HG02571 (cell line): Measurements from ENCODE around the gene CPNE1.
"Not testable (repeated sequence)": the region's sequence is repeated elsewhere in the genome, so short reads cannot be mapped to it uniquely, and the experiment has no call there.

Source experiments
- ATAC-seq: cut with Tn5 transposase; IDR thresholded peaks from one replicate; pipeline ENCODE4 v1.9.1; 2021; ENCODE audit warnings: mild to moderate bottlenecking, moderate library complexity; ENCODE audit not compliant: unreplicated experiment

Gene CPNE1

DNA sequence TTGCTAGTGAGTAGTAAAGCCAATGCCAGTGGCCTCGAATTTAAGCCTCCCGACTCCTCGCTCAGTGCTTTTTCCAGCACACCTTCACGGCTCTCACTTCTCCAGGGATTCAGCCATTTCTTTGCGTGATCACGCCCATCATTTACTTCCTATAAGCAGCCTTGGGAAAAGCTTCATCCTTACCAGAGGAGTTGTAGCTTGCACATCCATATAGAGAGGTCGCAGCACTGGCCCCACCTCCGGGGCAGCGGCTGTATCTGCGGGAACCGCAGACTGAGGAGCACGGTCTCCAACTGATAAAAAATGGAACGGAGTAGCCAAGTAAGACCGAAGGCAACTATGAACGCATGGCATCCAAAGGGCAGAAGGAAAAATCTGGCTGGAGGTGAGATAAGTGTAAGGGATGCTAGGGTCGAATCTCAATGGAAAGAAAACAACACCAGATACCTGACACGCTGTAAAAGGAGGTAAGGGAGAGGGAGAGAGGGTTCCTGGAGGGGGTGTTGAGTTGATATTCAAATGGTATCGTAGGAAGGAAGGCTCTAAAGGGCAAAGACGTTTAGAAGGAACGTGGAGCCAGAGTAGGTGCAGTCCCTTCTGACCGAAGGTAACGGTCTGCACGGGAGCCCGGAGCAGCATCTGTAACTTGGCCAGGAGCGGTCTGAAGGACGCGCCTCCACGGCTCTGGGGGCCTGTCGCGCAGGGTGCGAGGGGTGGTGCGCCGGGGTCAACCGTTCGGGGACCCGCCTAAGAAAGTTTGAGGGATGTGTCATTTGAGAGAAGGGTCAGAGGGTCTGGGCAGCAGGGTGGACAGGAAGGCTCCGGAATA is 33.8 kb upstream of the CPNE1 start:
- ATAC-seq: no peak

- no peak for ATAC-seq
Measured at GRCh38 chr20:35697696-35698297, 33.1 kb upstream of the CPNE1 start.

GRCh38 chr20:35695978-35696377 is 31.3 kb upstream of the CPNE1 start:
- ATAC-seq: no peak

- ATAC-seq: no peak
Measured at GRCh38 chr20:35695245-35695749, 30.6 kb upstream of the CPNE1 start.

GRCh38 chr20:35690265-35690664 is 25.6 kb upstream of the CPNE1 start:
- no peak for ATAC-seq

GRCh38 chr20:35686872-35687271 is 22.2 kb upstream of the CPNE1 start:
- ATAC-seq: not testable (repeated sequence)

DNA sequence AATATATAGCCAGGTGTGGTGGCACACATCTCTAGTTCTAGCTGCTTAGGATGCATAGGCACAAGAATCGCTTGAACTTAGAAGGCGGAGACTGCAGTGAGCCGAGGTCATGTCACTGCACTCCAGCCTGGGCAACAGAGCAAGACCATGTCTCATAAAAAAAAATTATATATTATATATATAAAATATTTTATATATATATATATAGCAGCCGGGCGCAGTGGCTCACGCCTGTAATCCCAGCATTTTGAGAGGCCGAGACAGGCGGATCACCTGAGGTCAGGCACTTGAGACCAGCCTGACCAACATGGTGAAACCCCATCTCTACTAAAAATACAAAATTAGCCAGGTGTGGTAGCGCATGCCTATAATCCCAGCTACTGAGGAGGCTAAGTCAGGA is 20.7 kb upstream of the CPNE1 start:
- ATAC-seq: not testable (repeated sequence)

- ATAC-seq: no peak
Measured at GRCh38 chr20:35681960-35682359, 17.3 kb upstream of the CPNE1 start.

DNA sequence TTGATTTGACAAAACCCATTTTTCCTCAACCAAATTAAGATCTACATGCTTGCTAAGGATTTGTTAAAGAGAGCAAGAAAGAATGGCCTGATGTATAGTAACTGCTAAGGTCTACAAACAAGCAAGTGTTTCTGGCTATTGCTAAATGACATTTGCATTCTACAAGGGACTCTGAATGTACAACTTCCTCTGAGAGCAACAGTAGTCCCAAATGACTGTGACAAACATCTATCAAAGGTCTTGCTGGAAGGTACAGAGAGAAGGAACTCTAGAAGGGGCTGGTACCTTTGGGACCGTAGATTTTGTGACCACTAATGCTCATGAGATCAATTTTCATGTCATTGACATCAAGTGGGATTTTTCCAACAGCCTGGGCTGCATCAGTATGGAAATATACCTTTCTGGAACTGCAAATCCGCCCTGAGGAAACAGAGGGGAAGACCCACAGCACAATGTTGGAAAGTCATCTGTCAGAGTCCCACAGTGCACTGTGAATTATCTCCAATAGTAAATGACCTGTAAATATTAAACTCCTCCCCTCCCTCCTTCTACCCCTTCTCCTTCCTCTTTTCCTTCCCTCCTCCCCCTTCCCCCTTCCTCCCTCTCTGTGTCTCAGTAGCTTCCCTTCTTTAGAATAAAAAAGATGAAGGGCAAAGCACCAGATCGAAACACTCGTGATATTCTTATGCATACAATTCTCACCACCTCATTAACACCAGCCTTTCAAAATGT is 15.9 kb upstream of the CPNE1 start:
- no peak for ATAC-seq

DNA sequence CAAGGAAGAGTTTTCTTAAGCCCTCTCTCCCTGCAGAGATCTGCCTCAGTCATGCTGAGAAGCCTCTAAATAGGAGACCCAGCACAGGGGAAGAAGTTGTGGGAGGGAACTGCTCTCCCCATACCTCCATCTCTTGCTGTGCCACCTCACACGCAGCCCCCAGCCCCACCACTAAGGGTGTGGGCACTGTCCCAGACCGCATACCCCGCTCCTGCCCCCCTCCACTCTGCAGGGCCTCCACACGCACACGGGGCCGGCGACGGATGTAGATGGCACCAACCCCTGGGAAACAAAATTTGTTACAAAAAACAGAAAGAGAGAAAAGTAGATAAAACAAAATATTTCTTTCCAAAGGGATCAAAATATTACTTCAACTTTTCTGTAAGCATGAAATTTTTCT is 10.2 kb upstream of the CPNE1 start:
- ATAC-seq: no peak

DNA sequence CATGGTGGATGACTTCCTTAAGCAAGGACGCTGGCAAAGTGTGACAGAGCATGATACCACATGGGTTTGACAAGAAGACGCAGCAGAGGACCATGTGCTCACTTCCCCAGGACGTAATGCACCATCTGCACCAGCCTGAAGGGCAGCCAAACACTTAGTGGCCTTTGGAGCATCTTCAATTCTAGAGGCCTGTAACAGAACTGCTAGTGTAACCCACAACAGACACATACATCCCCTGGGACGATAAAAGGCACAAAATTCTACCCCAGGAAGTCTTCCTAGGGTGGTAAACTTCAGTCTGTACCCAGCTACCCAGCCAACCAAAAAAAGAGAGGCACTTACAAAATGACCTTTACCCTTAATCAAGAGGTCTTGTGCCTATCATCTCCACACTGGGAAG is 9.2 kb upstream of the CPNE1 start:
- no peak for ATAC-seq

DNA sequence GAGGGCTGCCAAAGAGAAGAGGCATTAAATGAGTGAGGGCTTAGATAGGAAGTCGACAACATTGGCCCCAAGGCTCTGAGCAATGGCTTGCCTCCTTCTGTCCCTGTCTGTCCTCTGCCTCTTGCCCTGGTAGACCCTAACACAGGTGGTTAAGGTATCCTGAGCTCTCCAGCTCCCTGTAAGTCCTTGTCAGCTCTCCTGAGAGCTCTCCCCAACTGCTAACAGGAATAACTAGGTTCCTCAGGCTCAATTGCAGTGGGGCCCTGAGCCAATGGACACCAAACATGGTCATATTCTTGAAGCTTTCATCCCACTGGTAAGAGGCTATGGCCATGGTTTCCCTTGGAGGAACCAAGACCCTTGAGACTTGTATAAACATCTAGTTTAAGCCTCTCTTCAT is 5.0 kb upstream of the CPNE1 start:
- no peak for ATAC-seq

DNA sequence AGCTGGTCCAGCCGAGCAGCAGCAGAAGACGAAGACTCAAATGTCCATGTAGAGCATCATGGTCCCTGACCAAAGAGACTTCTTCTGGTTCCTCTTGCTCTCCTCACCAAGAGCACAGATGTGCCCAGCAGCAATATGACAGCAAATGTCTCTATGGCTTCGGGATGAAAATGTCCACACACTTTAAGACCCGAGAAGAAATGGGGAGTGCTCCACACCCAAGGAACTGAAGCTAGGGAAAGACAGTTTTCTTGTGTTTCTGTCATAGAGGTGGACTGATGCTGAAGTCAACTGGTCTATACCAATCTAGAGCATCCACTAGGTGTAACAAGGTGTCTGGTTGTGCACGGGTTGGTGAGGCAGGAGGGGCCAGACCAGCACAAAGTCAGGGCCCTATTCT is 4.5 kb upstream of the CPNE1 start:
- no peak for ATAC-seq

GRCh38 chr20:35665949-35666288 is 1.2 kb upstream of the CPNE1 start:
- ATAC-seq: no peak

DNA sequence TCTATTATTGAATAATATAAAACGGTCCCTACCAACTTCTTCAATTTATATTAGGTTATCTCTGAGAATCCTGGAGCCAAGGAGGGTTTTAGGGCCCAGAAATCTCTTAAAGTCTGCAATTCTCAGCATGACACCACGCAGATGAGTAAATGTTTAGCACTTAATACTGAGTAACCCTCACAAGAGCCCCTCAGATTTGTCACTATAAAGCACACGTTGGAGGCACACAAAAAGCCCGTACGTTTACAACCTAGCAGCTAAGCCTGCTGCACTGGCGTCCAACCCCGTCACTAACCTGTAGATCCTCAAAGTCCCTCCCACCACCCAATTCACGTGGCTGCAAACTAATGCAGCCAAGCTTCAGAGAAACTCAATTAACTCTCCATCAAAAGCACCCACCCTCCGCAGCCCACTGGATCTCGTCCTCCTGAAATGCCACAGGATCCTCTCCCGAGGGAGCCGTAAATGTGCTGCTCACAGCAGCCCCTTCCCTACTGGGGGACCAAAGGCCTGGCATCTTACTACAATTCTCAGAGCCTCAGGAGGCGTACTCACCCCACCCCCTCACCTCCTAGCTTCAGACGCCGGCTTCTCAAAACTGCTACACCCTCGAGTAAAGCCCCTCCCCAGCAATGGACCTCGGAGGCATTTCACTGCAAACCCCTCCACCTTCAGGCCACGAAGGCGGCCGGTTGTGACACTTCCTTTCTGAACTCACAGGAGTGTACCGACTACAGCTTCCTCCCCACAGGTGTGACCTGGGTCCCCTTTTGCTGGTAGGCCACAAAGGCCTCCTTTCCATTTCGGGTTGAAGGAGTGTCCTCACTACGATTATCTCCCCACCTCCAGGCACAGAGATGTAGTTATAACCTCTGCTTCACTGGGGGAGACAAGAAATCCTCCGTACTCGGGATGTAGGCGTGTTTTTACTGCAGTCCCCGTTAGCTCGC is 909 bp downstream of the CPNE1 start:
- ATAC-seq: peak; percentile 15

GRCh38 chr20:35662551-35662950 is 2.1 kb downstream of the CPNE1 start:
- ATAC-seq: no peak

GRCh38 chr20:35661908-35662307 is 2.8 kb downstream of the CPNE1 start:
- no peak for ATAC-seq

- ATAC-seq: no peak
Measured at GRCh38 chr20:35661053-35661452, 3.6 kb downstream of the CPNE1 start.

GRCh38 chr20:35660122-35660937 is 4.4 kb downstream of the CPNE1 start:
- ATAC-seq: no peak

DNA sequence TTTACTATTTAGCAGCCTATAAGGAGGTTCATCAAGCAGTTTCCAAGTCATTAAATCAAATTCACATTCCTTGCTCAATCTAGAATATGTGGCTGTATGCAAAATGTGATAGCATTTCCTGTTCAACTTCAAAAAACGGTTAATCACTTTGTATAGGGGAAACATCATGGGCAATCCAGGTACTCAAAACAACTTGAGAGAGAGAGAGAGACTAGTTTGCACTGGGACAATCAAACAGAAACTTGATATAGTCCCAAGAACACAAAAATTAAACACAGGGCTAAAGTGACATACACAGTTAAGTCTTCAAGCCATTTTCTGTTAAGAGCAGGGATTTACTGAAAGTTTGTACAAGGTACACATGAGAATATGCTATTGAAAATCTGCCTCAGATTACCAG is 7.4 kb downstream of the CPNE1 start:
- ATAC-seq: no peak
